Fibroblast of lung (primary cell): ENCODE data around the gene PLEKHA7.

Experiments used
- CTCF ChIP-seq, 2 donors: IDR thresholded peaks in 1 of 2; conservative IDR thresholded peaks in 1 of 2; 1 replicate in 1 of 2; 2 replicates in 1 of 2; pipeline ENCODE4 v1.5.1; 2011 to 2012; ENCODE audit warnings: low read length in 2 of 2, control low read depth in 1 of 2, inconsistent platforms in 1 of 2, low read depth in 1 of 2, mild to moderate bottlenecking in 1 of 2
- EZH2 ChIP-seq: IDR thresholded peaks from 2 replicates; pipeline ENCODE4 v1.5.1; 2012; ENCODE audit warnings: low read length, control low read depth, mild to moderate bottlenecking; ENCODE audit errors: missing control alignments

DNA sequence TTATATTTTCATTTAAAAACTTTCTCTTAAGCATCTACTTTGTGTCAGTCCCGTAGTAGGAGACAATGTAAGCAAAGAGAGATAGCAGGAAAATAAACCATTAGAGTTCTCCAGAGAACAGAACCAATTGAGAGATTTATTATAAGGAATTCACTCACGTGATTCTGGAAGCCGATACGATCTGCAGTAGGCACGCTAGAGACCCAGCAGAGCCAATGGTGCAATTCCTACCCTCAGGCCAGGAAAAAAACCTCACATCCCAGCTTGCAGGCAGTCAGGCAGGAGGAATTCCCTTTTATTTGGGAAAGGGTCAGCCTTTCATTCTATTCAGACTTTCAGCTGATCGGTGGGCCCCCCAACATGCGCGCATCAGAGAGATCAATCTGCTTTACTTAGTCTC, 7.3 kb upstream of the PLEKHA7 start:
- TF ChIP-seq EZH2 (no peak), CTCF (conservative IDR thresholded peaks at IDR 0.05 in 1 of 2, IDR thresholded peaks at IDR 0.05 in 1 of 2; ENCODE audit: low read depth in 1 of 2, low read length in 2 of 2) (no peak)
